Umbilical cord (tissue), 2 donors: ENCODE results near the gene CNTFR. TPM values are rescaled to one million over a fixed set of nuclear protein-coding genes. Genes with fewer than 3 reads are reported as not detected.

Experiments used
- DNase-seq: peaks from one replicate; pipeline ENCODE4 v3.0.0-alpha.2; 2015; ENCODE audit warnings: low spot score
- total RNA-seq: library from RNA; depleted of rRNA; stranded (reverse); fragments of >200 nt; gene quantifications from one replicate; pipeline ENCODE4 v1.2.3, GENCODE V29; 2014; ENCODE audit warnings: low replicate concordance; ENCODE audit not compliant: insufficient read depth

The CNTFR gene
- total RNA-seq, 1 donor from 2014 or later, result not detected

- DNase-seq, result no peak
Measured at GRCh38 chr9:34508463-34508862, 81.1 kb downstream of the CNTFR start.

DNA sequence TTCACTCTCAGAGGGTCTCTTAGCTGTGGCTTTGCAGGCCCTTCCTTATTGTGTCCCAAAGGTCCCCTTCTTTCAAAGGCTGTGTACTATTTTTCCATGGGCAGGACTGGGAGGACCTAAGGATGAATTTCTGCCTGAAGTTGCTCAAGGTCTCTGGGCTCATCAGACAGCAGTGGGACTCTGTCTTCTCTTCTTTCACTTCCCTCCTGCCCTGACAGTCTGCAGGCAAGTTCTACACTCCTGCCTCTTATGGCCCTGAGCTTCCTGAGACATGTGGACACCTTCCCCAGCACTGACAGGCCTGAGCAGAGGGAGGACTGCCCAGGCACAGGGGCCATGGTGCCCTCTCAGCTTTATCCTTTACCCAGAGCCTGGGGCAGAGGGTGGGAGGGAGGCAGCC, 81.6 kb downstream of the CNTFR start:
- DNase-seq, result no peak

DNA sequence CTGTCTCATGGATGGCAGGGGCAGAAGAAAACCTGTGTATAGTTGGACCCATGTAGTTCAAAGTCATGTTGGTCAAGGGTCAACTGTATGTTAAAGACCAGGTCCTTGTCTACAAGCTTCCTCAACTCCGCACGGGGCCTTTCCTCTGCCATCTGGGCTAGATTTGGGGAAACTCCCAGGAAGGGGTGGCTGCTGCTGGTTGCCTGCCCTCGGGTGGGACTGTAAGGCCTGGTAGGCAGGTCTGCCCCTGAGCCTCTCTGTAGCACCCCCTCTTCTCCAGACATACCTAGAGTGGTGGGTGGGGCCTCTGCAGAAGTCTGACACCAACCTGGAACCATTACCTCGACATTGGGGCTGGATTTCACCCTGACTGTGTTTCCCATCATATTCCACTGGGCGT, 82.0 kb downstream of the CNTFR start:
- no peak for DNase-seq

DNA sequence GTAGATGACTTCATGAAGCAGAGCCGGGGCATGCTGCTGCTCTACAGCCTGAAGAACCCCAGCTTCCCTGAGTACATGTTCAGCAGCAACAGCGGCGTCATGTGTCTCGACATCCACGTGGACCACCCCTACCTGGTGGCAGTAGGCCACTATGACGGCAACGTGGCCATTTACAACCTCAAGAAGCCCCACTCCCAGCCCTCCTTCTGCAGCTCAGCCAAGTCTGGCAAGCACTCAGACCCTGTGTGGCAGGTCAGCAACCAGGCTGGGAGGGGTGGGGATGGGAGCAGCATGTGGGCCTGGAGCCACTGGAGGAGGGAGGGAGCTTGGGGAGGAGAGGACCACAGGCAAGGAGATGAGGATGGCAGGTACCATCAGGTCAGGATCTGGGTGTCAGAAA, 82.9 kb downstream of the CNTFR start:
- DNase-seq, result no peak

- DNase-seq, result no peak
Measured at GRCh38 chr9:34505370-34506120, 84.0 kb downstream of the CNTFR start.

GRCh38 chr9:34503406-34503805, 86.1 kb downstream of the CNTFR start:
- no peak for DNase-seq

- no peak for DNase-seq
Measured at GRCh38 chr9:34502891-34503290, 86.6 kb downstream of the CNTFR start.

DNA sequence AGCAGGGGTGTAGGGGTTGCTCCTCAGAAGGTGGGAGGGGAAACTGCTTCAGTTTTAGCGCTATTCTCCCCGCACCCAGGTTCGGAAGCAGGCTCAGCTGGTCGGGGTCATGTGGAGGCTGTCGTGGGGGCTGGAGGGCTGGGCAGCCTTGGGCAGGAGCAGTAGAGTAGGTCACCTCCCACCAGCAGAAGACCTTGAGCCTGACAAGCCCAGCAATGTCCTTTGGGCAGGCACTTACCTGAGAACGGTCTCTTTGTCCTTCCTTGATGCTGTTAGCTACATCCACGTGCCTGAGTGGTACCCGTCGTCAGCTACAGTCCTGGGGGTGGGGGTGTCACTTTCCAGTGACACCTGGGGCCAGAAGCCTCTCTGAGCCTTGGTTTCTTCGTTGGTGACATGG, 87.1 kb downstream of the CNTFR start:
- DNase-seq, result no peak

- DNase-seq, result peak; percentile 90
Measured at GRCh38 chr9:34501889-34502425, 87.6 kb downstream of the CNTFR start.

Other genes with a start within 250 kb of the CNTFR start
- gene MYORG, start 212.8 kb downstream of the CNTFR start, total RNA-seq, result 4.6 TPM
- gene FAM219A, start 131.2 kb downstream of the CNTFR start, total RNA-seq, result 6.3 TPM
- not detected for gene DNAI1, start 130.9 kb downstream of the CNTFR start, total RNA-seq
- gene ENHO, start 66.7 kb downstream of the CNTFR start, total RNA-seq, result not detected
- gene RPP25L, start 22.4 kb upstream of the CNTFR start, total RNA-seq, result 12.5 TPM
- gene DCTN3, start 30.8 kb upstream of the CNTFR start, total RNA-seq, result 108 TPM
- not detected for gene ARID3C, start 39.3 kb upstream of the CNTFR start, total RNA-seq
- 35.4 TPM for gene SIGMAR1, start 48.1 kb upstream of the CNTFR start, total RNA-seq
- gene GALT, start 57.0 kb upstream of the CNTFR start, total RNA-seq, result 33.9 TPM
- 53.2 TPM for gene IL11RA, start 62.5 kb upstream of the CNTFR start, total RNA-seq
- gene CCL27, start 72.9 kb upstream of the CNTFR start, total RNA-seq, result not detected
- gene CCL19, start 101.6 kb upstream of the CNTFR start, total RNA-seq, result not detected
- gene CCL21, start 120.4 kb upstream of the CNTFR start, total RNA-seq, result not detected